ENCODE data around the gene CAST. TPM values are rescaled to one million over a fixed set of nuclear protein-coding genes. Genes with fewer than 3 reads are reported as not detected.
"Not testable (repeated sequence)": the region's sequence is repeated elsewhere in the genome, so short reads cannot be mapped to it uniquely, and the experiment has no call there.

Gene CAST
- total RNA-seq, 2 experiments from 2014 or later: 124 to 131 TPM

DNA sequence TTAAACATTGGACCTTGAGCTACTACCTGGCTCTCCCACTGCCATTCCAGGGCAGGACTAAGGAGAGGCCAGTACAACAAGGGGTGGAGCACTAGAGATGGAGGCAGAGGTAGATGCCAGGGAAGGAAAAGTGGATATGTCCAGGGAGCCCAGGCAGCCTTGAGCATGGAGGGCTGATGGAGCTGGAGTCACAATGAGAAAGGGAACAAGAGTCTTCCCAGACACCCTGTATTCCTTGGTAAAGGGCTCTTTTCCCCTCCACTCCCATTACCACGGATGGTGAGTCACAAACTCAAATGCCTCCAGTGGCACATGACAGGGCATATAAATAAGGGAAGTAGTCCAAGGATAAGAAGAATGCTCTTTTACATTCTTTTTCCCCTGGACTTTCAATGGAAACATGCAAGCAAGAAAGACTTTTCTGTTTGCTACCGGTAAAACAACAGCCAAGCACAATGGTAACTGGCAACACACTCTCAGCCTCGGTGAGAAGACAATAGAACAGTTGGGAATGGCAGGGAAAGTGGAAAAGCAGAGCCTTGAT is 128.9 kb downstream of the CAST start:
- Mint-ChIP-seq H3K36me3 (ENCODE audit: low read depth) (peaks cover 57% of the 10 kb centered on the region), H3K4me3 (no peak overlapping the region), H3K27me3 (no peaks in the 10 kb centered on the region), H3K9me3 (no peaks in the 10 kb centered on the region), H3K27ac (peak overlapping the region; percentile 62), H3K4me1 (ENCODE audit: low read depth) (peaks cover 26% of the 10 kb centered on the region)
- ChIA-PET CTCF (interaction anchor here (1.6 to 3.3 kb wide), 3 partner anchors 78 to 373 kb away, joined by 5 to 14 read pairs (median 6); no protein-coding TSS in a partner anchor), POLR2A (interaction anchor here (1.1 to 3.1 kb wide), 3 partner anchors 14 to 35 kb away, joined by 3 to 15 read pairs (median 5); no protein-coding TSS in a partner anchor)
- DNase-seq (no peak), ATAC-seq (no peak)
- no peak for TF ChIP-seq CTCF (IDR thresholded peaks at IDR 0.05)
- intact Hi-C loops (cut with micrococcal nuclease): no loop called here

GRCh38 chr5:96794757-96795156 is 132.6 kb downstream of the CAST start:
- Mint-ChIP-seq H3K27me3 (no peaks in the 10 kb centered on the region), H3K4me3 (no peak overlapping the region), H3K27ac (peak overlapping the region; percentile 75), H3K9me3 (no peaks in the 10 kb centered on the region), H3K4me1 (ENCODE audit: low read depth) (peaks cover 40% of the 10 kb centered on the region), H3K36me3 (ENCODE audit: low read depth) (peaks cover 79% of the 10 kb centered on the region)
- POLR2A ChIA-PET: interaction anchor here (0.8 to 2.9 kb wide), 2 partner anchors 11 to 14 kb away, joined by 3 to 18 read pairs; partner anchors contain the start of gene ERAP1
- intact Hi-C loops (cut with micrococcal nuclease): no loop called here
- ATAC-seq: peak; percentile 92
- peak; percentile 91 for DNase-seq
- no peak for TF ChIP-seq CTCF (IDR thresholded peaks at IDR 0.05)
- CTCF ChIA-PET: no interaction called here

DNA sequence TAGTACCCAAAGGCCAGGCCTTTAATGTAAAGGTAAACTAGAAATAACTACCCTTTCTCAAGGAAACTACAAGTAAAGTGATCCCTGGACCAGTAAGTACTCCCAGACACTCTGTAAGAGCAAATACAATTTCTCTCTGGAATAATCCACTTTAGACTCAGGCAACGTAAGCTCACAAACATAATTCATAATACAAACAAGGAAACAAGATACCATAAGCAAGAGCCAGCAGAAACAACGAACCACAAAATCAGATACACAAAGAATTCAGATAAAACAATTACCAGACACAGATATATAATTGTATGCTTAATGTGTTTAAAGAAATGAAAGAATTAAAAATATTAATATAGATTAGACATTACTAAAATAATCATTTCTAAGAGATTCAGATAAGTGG is 133.4 kb downstream of the CAST start:
- Mint-ChIP-seq H3K9me3 (no peaks in the 10 kb centered on the region), H3K27me3 (no peaks in the 10 kb centered on the region), H3K36me3 (ENCODE audit: low read depth) (peaks cover 80% of the 10 kb centered on the region), H3K4me3 (no peak overlapping the region), H3K27ac (peak overlapping the region; percentile 75), H3K4me1 (ENCODE audit: low read depth) (peaks cover 46% of the 10 kb centered on the region)
- TF ChIP-seq CTCF (IDR thresholded peaks at IDR 0.05): no peak
- ChIA-PET CTCF (no interaction called here), POLR2A (interaction anchor here (2.9 kb wide), 1 partner anchor 11 kb away, joined by 18 read pairs; the partner anchor contains the start of gene ERAP1)
- intact Hi-C loops (cut with micrococcal nuclease): no loop called here
- ATAC-seq (no peak), DNase-seq (no peak)

GRCh38 chr5:96796434-96796833 is 134.3 kb downstream of the CAST start:
- TF ChIP-seq CTCF (IDR thresholded peaks at IDR 0.05): no peak
- Mint-ChIP-seq H3K4me1 (ENCODE audit: low read depth) (peaks cover 48% of the 10 kb centered on the region), H3K27ac (peak overlapping the region; percentile 3), H3K9me3 (no peaks in the 10 kb centered on the region), H3K36me3 (ENCODE audit: low read depth) (peaks cover 79% of the 10 kb centered on the region), H3K27me3 (no peaks in the 10 kb centered on the region), H3K4me3 (no peak overlapping the region)
- DNase-seq: no peak
- intact Hi-C loops (cut with micrococcal nuclease): no loop called here
- POLR2A ChIA-PET: interaction anchor here (2.9 kb wide), 1 partner anchor 10 kb away, joined by 18 read pairs; the partner anchor contains the start of gene ERAP1
- no peak for ATAC-seq
- CTCF ChIA-PET: interaction anchor here (1.2 kb wide), 1 partner anchor 17 kb away, joined by 3 read pairs; no protein-coding TSS in a partner anchor

DNA sequence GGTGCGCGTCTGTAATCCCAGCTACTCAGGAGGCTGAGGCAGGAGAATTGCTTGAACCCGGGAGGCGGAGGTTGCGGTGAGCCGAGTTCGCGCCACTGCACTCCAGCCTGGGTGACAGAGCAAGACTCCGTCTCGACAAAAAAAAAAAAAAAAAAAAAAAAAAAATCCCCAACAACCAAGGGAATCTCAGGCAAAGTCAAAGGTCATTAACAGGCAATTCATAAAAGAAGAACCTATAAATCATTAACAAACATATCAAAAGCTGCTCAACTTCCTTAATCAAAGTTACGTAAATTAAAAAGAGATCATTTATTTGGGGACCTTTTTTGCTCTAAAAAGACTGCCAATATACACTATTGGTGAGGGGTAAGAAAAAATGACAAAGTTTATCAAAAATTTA is 139.5 kb downstream of the CAST start:
- H3K9me3 Mint-ChIP-seq; CTCF ChIA-PET; H3K27me3 Mint-ChIP-seq; intact Hi-C loops (cut with micrococcal nuclease); ATAC-seq; DNase-seq; H3K27ac Mint-ChIP-seq; POLR2A ChIA-PET; H3K4me3 Mint-ChIP-seq: not testable (repeated sequence)
- Mint-ChIP-seq H3K4me1 (ENCODE audit: low read depth) (peaks cover 63% of the 10 kb centered on the region), H3K36me3 (ENCODE audit: low read depth) (peaks cover 77% of the 10 kb centered on the region)
